DND-41 (cell line): Measurements from ENCODE around the gene FAM227B.

Source experiments
- CTCF ChIP-seq: IDR thresholded peaks from 2 replicates; pipeline ENCODE4 v1.5.1; 2012; ENCODE audit warnings: borderline replicate concordance, low read length, moderate library complexity, mild to moderate bottlenecking; ENCODE audit not compliant: poor library complexity, severe bottlenecking; ENCODE audit errors: extremely low read depth
- EZH2 ChIP-seq: IDR thresholded peaks from 3 replicates; pipeline ENCODE4 v1.6.1; 2012; ENCODE audit warnings: borderline replicate concordance, low read depth, mild to moderate bottlenecking, moderate library complexity, low read length, inconsistent platforms; ENCODE audit not compliant: severe bottlenecking

GRCh38 chr15:49301562-49301961 lies 319.1 kb downstream of the FAM227B start:
- TF ChIP-seq EZH2, result no peak
- no peak for TF ChIP-seq CTCF
